ENCODE measurements around the gene TSPAN9.

- TF ChIP-seq GATA3 (IDR thresholded peaks at IDR 0.05; ENCODE audit: low read depth, low read length) (no peak), GATA2 (IDR thresholded peaks at IDR 0.05; ENCODE audit: low read depth, low read length) (no peak)
These were observed 257.9 kb downstream of the TSPAN9 start for GRCh38 chr12:3335078-3335487.

All from SH-SY5Y (cell line).